SK-N-SH (cell line): ENCODE results near the gene FGF18. TPM values are rescaled to one million over a fixed set of nuclear protein-coding genes. Genes with fewer than 3 reads are reported as not detected.

Experiments used
- CTCF ChIA-PET: fragments of 300-600, 350-600 bp; formaldehyde crosslinking; extraction: SDS; loops from one replicate; lab custom pipeline; 2021; lab: Yijun Ruan, JAX
- POLR2A ChIA-PET: fragments of 350-600 bp; sonication (Branson Sonifier 250); formaldehyde crosslinking; extraction: SDS; loops from one replicate; lab custom pipeline; 2020; ENCODE audit warnings: antibody characterized with exemption, inconsistent platforms; lab: Yijun Ruan, JAX
- DNase-seq: peaks from one replicate; pipeline ENCODE4 v3.0.0; 2012
- H2AFZ ChIP-seq: fragments of 200-600 bp; sonication (generic); 2 replicates; pipeline ENCODE4 v1.8.1; 2016; ENCODE audit warnings: antibody characterized with exemption, mild to moderate bottlenecking, low read depth
- H3F3A ChIP-seq: fragments of 200-600 bp; sonication (generic); replicated peaks from 2 replicates; pipeline ENCODE3; 2016; ENCODE audit warnings: antibody characterized with exemption, mild to moderate bottlenecking; ENCODE audit not compliant: insufficient read depth
- H3K27ac ChIP-seq, 2 experiments: fragments of 200-500 bp in 1 of 2; fragments of 200-600 bp in 1 of 2; sonication (Bioruptor generic) in 1 of 2; sonication (generic), shearing (Covaris generic) in 1 of 2; 2 replicates each; pipeline versions ENCODE4 v1.5.1 to v1.6.1; 2014 to 2016; ENCODE audit warnings: low read depth in 2 of 2, inconsistent platforms in 1 of 2, low read length in 1 of 2, mild to moderate bottlenecking in 1 of 2, mixed read lengths in 1 of 2
- H3K27me3 ChIP-seq: fragments of 200-600 bp; sonication (generic), shearing (Covaris generic); 2 replicates; pipeline ENCODE4 v1.6.1; 2016; ENCODE audit warnings: mixed run types; ENCODE audit not compliant: insufficient read depth
- H3K36me3 ChIP-seq, 2 experiments: fragments of 200-500 bp in 1 of 2; fragments of 200-600 bp in 1 of 2; sonication (Bioruptor generic) in 1 of 2; sonication (generic) in 1 of 2; replicated peaks in 1 of 2; 2 replicates each; pipeline versions ENCODE3 to v1.5.1; 2014 to 2016; ENCODE audit warnings: low read length in 1 of 2, mild to moderate bottlenecking in 1 of 2; ENCODE audit not compliant: insufficient read depth in 2 of 2, control insufficient read depth in 1 of 2
- H3K4me1 ChIP-seq, 2 experiments: fragments of 200-500 bp in 1 of 2; fragments of 200-600 bp in 1 of 2; sonication (Bioruptor generic) in 1 of 2; sonication (generic), shearing (Covaris generic) in 1 of 2; 2 replicates each; pipeline versions ENCODE4 v1.5.1 to v1.6.1; 2014 to 2016; ENCODE audit warnings: low read depth in 1 of 2, low read length in 1 of 2, mixed run types in 1 of 2; ENCODE audit not compliant: insufficient read depth in 2 of 2, control insufficient read depth in 1 of 2
- H3K4me2 ChIP-seq: fragments of 200-600 bp; sonication (generic), shearing (Covaris generic); 2 replicates; pipeline ENCODE4 v1.6.1; 2017; ENCODE audit warnings: mixed run types
- H3K4me3 ChIP-seq, 2 experiments: fragments of 200-500 bp in 1 of 2; fragments of 200-600 bp in 1 of 2; sonication (Bioruptor generic) in 1 of 2; sonication (generic), shearing (Covaris generic) in 1 of 2; 2 replicates each; pipeline versions ENCODE4 v1.5.1 to v1.8.1; 2014 to 2016; ENCODE audit warnings: low read depth in 2 of 2, inconsistent platforms in 1 of 2, low read length in 1 of 2, mild to moderate bottlenecking in 1 of 2, mixed read lengths in 1 of 2, moderate library complexity in 1 of 2
- H3K79me2 ChIP-seq: fragments of 200-600 bp; sonication (generic); 2 replicates; pipeline ENCODE4 v1.8.1; 2017; ENCODE audit warnings: mild to moderate bottlenecking; ENCODE audit not compliant: insufficient read depth
- H3K9ac ChIP-seq: fragments of 200-600 bp; sonication (generic); 2 replicates; pipeline ENCODE4 v1.6.1; 2017; ENCODE audit warnings: mixed run types
- H3K9me2 ChIP-seq: fragments of 200-600 bp; sonication (generic); 2 replicates; pipeline ENCODE4 v1.6.1; 2017; ENCODE audit warnings: mixed run types
- H3K9me3 ChIP-seq: fragments of 200-600 bp; sonication (generic); 2 replicates; pipeline ENCODE4 v1.6.1; 2017; ENCODE audit warnings: mixed run types, mild to moderate bottlenecking, moderate library complexity
- H4K20me1 ChIP-seq: fragments of 200-600 bp; sonication (generic); 2 replicates; pipeline ENCODE4 v1.6.1; 2017; ENCODE audit warnings: mild to moderate bottlenecking, mixed run types; ENCODE audit not compliant: insufficient read depth
- CHD2 ChIP-seq: fragments of 150-350 bp; IDR thresholded peaks from 2 replicates; pipeline ENCODE4 v1.6.1; 2018; ENCODE audit warnings: low read length; ENCODE audit not compliant: partially characterized antibody
- CTCF ChIP-seq: fragments of 200-600 bp; sonication (generic); IDR thresholded peaks from 2 replicates; pipeline ENCODE4 v1.6.1; 2017; ENCODE audit warnings: antibody characterized with exemption, mild to moderate bottlenecking, moderate library complexity
- ELF1 ChIP-seq: IDR thresholded peaks from 2 replicates; pipeline ENCODE4 v1.4.0; 2012
- FOSL2 ChIP-seq: IDR thresholded peaks from 2 replicates; pipeline ENCODE4 v1.4.0; 2012; ENCODE audit warnings: low read depth, mild to moderate bottlenecking, moderate library complexity, borderline replicate concordance
- FOXJ3 ChIP-seq: sonication (generic); formaldehyde crosslinking; IDR thresholded peaks from 2 replicates; pipeline ENCODE4 v1.5.1; 2020; ENCODE audit warnings: mild to moderate bottlenecking, missing genetic modification reagents
- NRF1 ChIP-seq: IDR thresholded peaks from 2 replicates; pipeline ENCODE4 v1.6.1; 2012; ENCODE audit warnings: low read depth, mild to moderate bottlenecking, low read length
- PBX3 ChIP-seq: IDR thresholded peaks from 2 replicates; pipeline ENCODE4; 2012
- RAD21 ChIP-seq: IDR thresholded peaks from 2 replicates; pipeline ENCODE4 v1.6.1; 2012; ENCODE audit warnings: mild to moderate bottlenecking, low read length
- RCOR1 ChIP-seq: fragments of 150-350 bp; IDR thresholded peaks from 2 replicates; pipeline ENCODE4 v1.6.1; 2017; ENCODE audit warnings: antibody characterized with exemption, low read length
- REST ChIP-seq: IDR thresholded peaks from 2 replicates; pipeline ENCODE4 v1.6.1; 2012; ENCODE audit warnings: mild to moderate bottlenecking, low read depth, low read length, moderate library complexity
- RFX5 ChIP-seq: IDR thresholded peaks from 2 replicates; pipeline ENCODE4 v1.6.1; 2012; ENCODE audit warnings: mild to moderate bottlenecking, improper control_type of control experiment, low read length
- SMC3 ChIP-seq: IDR thresholded peaks from 2 replicates; pipeline ENCODE4 v1.6.1; 2012; ENCODE audit warnings: low read depth, low read length, improper control_type of control experiment
- TAF1 ChIP-seq: IDR thresholded peaks from 2 replicates; pipeline ENCODE4 v1.6.1; 2012; ENCODE audit warnings: low read depth, mild to moderate bottlenecking, low read length, moderate library complexity, borderline replicate concordance
- USF2 ChIP-seq: fragments of 150-350 bp; IDR thresholded peaks from 2 replicates; pipeline ENCODE4 v1.6.1; 2017; ENCODE audit warnings: antibody characterized with exemption, low read length, low read depth, borderline replicate concordance
- YY1 ChIP-seq: IDR thresholded peaks from 2 replicates; pipeline ENCODE4 v1.4.0; 2012; ENCODE audit warnings: low read depth, mild to moderate bottlenecking
- ZBTB33 ChIP-seq: IDR thresholded peaks from 2 replicates; pipeline ENCODE4 v1.4.0; 2012; ENCODE audit warnings: low read depth, borderline replicate concordance
- WGBS: methylation state at CpG from one replicate; pipeline ENCODE4 v1.1.6; 2017; ENCODE audit warnings: low lambda C conversion rate; 5-methylcytosine and 5-hydroxymethylcytosine counted together
- polyA plus RNA-seq, 3 experiments: library from polyadenylated mRNA; depleted of rRNA; stranded (reverse); fragments of >200 nt; gene quantifications; 2 replicates each; pipeline ENCODE4 v1.2.3, GENCODE V29; 2012

FGF18 gene
- polyA plus RNA-seq, 1 of the 3 experiments (the other 2 are of a cell fraction), result 0.89 TPM

GRCh38 chr5:171433352-171433698, 13.9 kb downstream of the FGF18 start:
- no peaks in the 10 kb centered on the region for H3K79me2 ChIP-seq
- H4K20me1 ChIP-seq, result no peaks in the 10 kb centered on the region
- H3K36me3 ChIP-seq, result no peaks in the 10 kb centered on the region
- H3K27ac ChIP-seq, result no peak overlapping the region
- no peak overlapping the region for H3K4me2 ChIP-seq
- no peak overlapping the region for H2AFZ ChIP-seq
- DNase-seq, result no peak
- H3K4me3 ChIP-seq, result no peak overlapping the region
- 77% methylated on average over 3 of the region's 6 CpGs for WGBS
- no peaks in the 10 kb centered on the region for H3F3A ChIP-seq
- H3K9me3 ChIP-seq, result no peaks in the 10 kb centered on the region
- ChIA-PET POLR2A (no interaction called here), CTCF (interaction anchor here (0.6 to 1.1 kb wide), 3 partner anchors 15 to 174 kb away, joined by 3 read pairs; no protein-coding TSS in a partner anchor)
- no peaks in the 10 kb centered on the region for H3K9me2 ChIP-seq
- no peak overlapping the region for H3K9ac ChIP-seq
- H3K4me1 ChIP-seq, result peaks cover 0 to 13% of the 10 kb centered on the region in 2 experiments; a peak in 1 of 4 replicates
- H3K27me3 ChIP-seq, result no peaks in the 10 kb centered on the region
- TF ChIP-seq RAD21, result no peak
- no peak for TF ChIP-seq RCOR1
- TF ChIP-seq YY1, result no peak
- no peak for TF ChIP-seq USF2
- TF ChIP-seq FOSL2, result no peak
- TF ChIP-seq TAF1, result no peak
- TF ChIP-seq ELF1, result no peak
- no peak for TF ChIP-seq CTCF
- TF ChIP-seq SMC3, result no peak
- no peak for TF ChIP-seq ZBTB33
- TF ChIP-seq PBX3, result no peak
- no peak for TF ChIP-seq FOXJ3 (CRISPR knock-in tag)
- TF ChIP-seq CHD2, result no peak
- TF ChIP-seq RFX5, result no peak
- no peak for TF ChIP-seq NRF1
- TF ChIP-seq REST, result no peak
